ENCODE measurements around the gene SEZ6L2.

- no peak for TF ChIP-seq POLR2A (IDR thresholded peaks at IDR 0.05)
- TF ChIP-seq CTCF (IDR thresholded peaks at IDR 0.05), result no peak
Measured at GRCh38 chr16:29892458-29892813, 6.9 kb downstream of the SEZ6L2 start.
